ENCODE measurements around the gene NWD2.

NWD2 gene

DNA sequence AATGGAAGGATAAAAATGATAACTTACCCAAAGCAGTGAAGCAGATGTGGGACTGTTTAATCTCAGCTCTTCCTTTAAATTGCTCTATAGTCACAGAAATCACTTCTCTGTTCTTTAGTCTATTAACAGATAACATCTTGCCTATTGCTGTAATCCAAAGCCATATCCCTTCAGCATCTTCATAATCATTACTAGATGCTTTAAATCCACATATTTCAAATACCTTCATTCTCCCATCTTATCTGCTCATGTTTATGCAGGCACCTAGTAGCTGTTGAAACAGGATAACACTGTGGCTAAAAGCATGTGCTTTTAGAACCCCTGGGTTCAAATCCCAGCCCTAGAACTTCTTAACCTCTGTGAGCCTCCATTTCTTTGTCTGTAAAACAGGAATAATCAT is 231.7 kb downstream of the NWD2 start:
- Histone ChIP-seq H3K4me3 (ENCODE audit: low read depth, low read length) (no peak overlapping the region), H3K4me1 (ENCODE audit: control insufficient read depth, insufficient read depth, low read length) (no peaks in the 10 kb centered on the region), H3K27ac (ENCODE audit: extremely low read depth, low read depth, low read length) (no peak overlapping the region), H3K36me3 (ENCODE audit: control insufficient read depth in 2 of 2, insufficient read depth in 1 of 2, low read length in 2 of 2) (no peaks in the 10 kb centered on the region), H3K9me3 (ENCODE audit: control insufficient read depth, insufficient read depth, low read depth, low read length) (no peaks in the 10 kb centered on the region)
- ChIA-PET POLR2A (no interaction called here), CTCF (no interaction called here)
- TF ChIP-seq ZNF391 (tag by site-specific recombination; IDR thresholded peaks at IDR 0.05; ENCODE audit: borderline replicate concordance, low read depth) (no peak), ZNF354C (tag by site-specific recombination; IDR thresholded peaks at IDR 0.05; ENCODE audit: borderline replicate concordance, low read depth) (no peak), IKZF3 (tag by site-specific recombination; IDR thresholded peaks at IDR 0.05) (no peak), ZNF623 (tag by site-specific recombination; IDR thresholded peaks at IDR 0.05) (no peak), EGR2 (tag by site-specific recombination; IDR thresholded peaks at IDR 0.05; ENCODE audit: low read depth) (no peak)

GRCh38 chr4:37476691-37477090 is 232.1 kb downstream of the NWD2 start:
- Histone ChIP-seq H3K9me3 (ENCODE audit: control insufficient read depth, insufficient read depth, low read depth, low read length) (no peaks in the 10 kb centered on the region), H3K36me3 (ENCODE audit: control insufficient read depth in 2 of 2, insufficient read depth in 1 of 2, low read length in 2 of 2) (no peaks in the 10 kb centered on the region), H3K27ac (ENCODE audit: extremely low read depth, low read depth, low read length) (no peak overlapping the region), H3K4me3 (ENCODE audit: low read depth, low read length) (no peak overlapping the region), H3K4me1 (ENCODE audit: control insufficient read depth, insufficient read depth, low read length) (no peaks in the 10 kb centered on the region)
- POLR2A ChIA-PET, result no interaction called here
- CTCF ChIA-PET, result interaction anchor here (0.6 kb wide), 1 partner anchor 232 kb away, joined by 3 read pairs; the partner anchor contains the start of gene NWD2
- TF ChIP-seq IKZF3 (tag by site-specific recombination; IDR thresholded peaks at IDR 0.05), result no peak
- TF ChIP-seq ZNF629 (tag by site-specific recombination; IDR thresholded peaks at IDR 0.05), result no peak
- TF ChIP-seq ZNF529 (tag by site-specific recombination; IDR thresholded peaks at IDR 0.05; ENCODE audit: insufficient replicate concordance), result no peak
- no peak for TF ChIP-seq KLF17 (tag by site-specific recombination; IDR thresholded peaks at IDR 0.05)
- no peak for TF ChIP-seq ZNF514 (tag by site-specific recombination; IDR thresholded peaks at IDR 0.05)
- no peak for TF ChIP-seq ZNF155 (tag by site-specific recombination; IDR thresholded peaks at IDR 0.05)
- no peak for TF ChIP-seq ZNF558 (tag by site-specific recombination; IDR thresholded peaks at IDR 0.05)
- TF ChIP-seq ZNF394 (tag by site-specific recombination; IDR thresholded peaks at IDR 0.05; ENCODE audit: borderline replicate concordance), result no peak
- no peak for TF ChIP-seq ZNF10 (tag by site-specific recombination; IDR thresholded peaks at IDR 0.05)
- TF ChIP-seq KLF8 (tag by site-specific recombination; IDR thresholded peaks at IDR 0.05), result no peak
- no peak for TF ChIP-seq HOXC10 (CRISPR knock-in tag; IDR thresholded peaks at IDR 0.05)
- no peak for TF ChIP-seq ZNF19 (tag by site-specific recombination; IDR thresholded peaks at IDR 0.05; ENCODE audit: low read depth)
- no peak for TF ChIP-seq ZNF76 (tag by site-specific recombination; IDR thresholded peaks at IDR 0.05; ENCODE audit: borderline replicate concordance, low read depth)
- no peak for TF ChIP-seq ZNF221 (tag by site-specific recombination; IDR thresholded peaks at IDR 0.05; ENCODE audit: borderline replicate concordance)
- TF ChIP-seq AEBP2 (tag by site-specific recombination; IDR thresholded peaks at IDR 0.05; ENCODE audit: borderline replicate concordance), result no peak
- no peak for TF ChIP-seq ELK4 (IDR thresholded peaks at IDR 0.05; ENCODE audit: borderline replicate concordance, low read depth, low read length)
- no peak for TF ChIP-seq ZEB2 (tag by site-specific recombination; IDR thresholded peaks at IDR 0.05)
- no peak for TF ChIP-seq ZNF248 (tag by site-specific recombination; IDR thresholded peaks at IDR 0.05)
